ENCODE data around the gene RPP40. TPM values are rescaled to one million over a fixed set of nuclear protein-coding genes. Genes with fewer than 3 reads are reported as not detected.
A peak's percentile ranks its signal among the peaks of the same experiment; 100 is the strongest.

The RPP40 gene
- total and polyA plus RNA-seq, 2 of the 13 experiments (the other 11 are each of a cell fraction or from before 2014, with no cell fraction given): 18.0 to 41.2 TPM

DNA sequence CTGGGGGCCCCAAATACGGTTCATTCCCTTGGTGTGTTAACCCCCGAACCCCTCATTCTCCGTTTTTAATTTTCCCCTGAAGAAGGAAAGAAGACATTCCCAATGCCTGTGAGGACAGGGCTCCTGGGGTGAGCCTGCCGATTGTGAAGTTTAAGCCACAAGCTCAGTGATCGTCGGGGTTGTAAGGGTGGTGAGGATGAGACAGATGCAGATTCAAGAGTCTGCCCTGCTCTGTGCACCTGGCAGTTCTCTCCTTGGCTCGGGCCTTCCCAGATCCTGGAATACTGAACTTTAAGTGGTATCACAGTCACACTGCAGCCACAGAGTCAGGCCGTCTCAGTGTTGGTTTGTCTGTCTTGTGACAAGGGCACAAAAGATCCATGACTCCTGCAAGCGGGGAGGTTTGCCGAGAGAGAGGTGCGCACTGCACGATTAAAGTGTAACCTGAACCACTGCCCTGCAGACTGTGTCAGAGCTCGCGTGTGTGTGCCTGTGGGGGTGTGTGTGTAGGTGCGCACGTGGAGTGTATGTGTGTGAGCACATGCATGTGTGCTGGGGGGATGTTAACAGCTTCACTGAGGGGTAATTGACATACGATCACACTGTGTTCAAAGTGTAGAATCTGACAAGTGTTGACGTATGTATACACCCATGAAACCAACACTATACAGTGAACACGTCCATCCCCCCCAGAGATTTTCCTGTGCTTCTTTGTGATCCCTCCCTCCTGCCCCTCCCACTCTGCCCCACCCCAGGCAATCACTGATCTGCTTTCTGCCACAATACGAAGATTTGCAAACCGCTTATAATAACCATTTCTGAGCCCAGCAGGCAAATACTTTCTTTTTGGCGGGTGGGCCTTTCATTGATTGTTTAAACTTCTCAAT is 38.9 kb downstream of the RPP40 start (continued):
- TF ChIP-seq, protein P1, sequence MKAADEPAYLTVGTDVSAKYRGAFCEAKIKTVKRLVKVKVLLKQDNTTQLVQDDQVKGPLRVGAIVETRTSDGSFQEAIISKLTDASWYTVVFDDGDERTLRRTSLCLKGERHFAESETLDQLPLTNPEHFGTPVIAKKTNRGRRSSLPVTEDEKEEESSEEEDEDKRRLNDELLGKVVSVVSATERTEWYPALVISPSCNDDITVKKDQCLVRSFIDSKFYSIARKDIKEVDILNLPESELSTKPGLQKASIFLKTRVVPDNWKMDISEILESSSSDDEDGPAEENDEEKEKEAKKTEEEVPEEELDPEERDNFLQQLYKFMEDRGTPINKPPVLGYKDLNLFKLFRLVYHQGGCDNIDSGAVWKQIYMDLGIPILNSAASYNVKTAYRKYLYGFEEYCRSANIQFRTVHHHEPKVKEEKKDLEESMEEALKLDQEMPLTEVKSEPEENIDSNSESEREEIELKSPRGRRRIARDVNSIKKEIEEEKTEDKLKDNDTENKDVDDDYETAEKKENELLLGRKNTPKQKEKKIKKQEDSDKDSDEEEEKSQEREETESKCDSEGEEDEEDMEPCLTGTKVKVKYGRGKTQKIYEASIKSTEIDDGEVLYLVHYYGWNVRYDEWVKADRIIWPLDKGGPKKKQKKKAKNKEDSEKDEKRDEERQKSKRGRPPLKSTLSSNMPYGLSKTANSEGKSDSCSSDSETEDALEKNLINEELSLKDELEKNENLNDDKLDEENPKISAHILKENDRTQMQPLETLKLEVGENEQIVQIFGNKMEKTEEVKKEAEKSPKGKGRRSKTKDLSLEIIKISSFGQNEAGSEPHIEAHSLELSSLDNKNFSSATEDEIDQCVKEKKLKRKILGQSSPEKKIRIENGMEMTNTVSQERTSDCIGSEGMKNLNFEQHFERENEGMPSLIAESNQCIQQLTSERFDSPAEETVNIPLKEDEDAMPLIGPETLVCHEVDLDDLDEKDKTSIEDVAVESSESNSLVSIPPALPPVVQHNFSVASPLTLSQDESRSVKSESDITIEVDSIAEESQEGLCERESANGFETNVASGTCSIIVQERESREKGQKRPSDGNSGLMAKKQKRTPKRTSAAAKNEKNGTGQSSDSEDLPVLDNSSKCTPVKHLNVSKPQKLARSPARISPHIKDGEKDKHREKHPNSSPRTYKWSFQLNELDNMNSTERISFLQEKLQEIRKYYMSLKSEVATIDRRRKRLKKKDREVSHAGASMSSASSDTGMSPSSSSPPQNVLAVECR (CRISPR knock-in tag; IDR thresholded peaks at IDR 0.05; ENCODE audit: borderline replicate concordance): 0 out of 2 replicates have a peak, but pooled peaks have one; percentile 9
- no peak for TF ChIP-seq ZNF333 (CRISPR knock-in tag; IDR thresholded peaks at IDR 0.05; ENCODE audit: borderline replicate concordance)
- 0 out of 2 replicates have a peak, but pooled peaks have one; percentile 40 for TF ChIP-seq ZNF777 (CRISPR knock-in tag; IDR thresholded peaks at IDR 0.05)
- no peak for TF ChIP-seq KLF11 (CRISPR knock-in tag; IDR thresholded peaks at IDR 0.05)
- TF ChIP-seq ZFX (CRISPR knock-in tag; IDR thresholded peaks at IDR 0.05; ENCODE audit: low read depth): peak; percentile 25; the same call in 1 of the 2 replicates
- TF ChIP-seq, protein P2, sequence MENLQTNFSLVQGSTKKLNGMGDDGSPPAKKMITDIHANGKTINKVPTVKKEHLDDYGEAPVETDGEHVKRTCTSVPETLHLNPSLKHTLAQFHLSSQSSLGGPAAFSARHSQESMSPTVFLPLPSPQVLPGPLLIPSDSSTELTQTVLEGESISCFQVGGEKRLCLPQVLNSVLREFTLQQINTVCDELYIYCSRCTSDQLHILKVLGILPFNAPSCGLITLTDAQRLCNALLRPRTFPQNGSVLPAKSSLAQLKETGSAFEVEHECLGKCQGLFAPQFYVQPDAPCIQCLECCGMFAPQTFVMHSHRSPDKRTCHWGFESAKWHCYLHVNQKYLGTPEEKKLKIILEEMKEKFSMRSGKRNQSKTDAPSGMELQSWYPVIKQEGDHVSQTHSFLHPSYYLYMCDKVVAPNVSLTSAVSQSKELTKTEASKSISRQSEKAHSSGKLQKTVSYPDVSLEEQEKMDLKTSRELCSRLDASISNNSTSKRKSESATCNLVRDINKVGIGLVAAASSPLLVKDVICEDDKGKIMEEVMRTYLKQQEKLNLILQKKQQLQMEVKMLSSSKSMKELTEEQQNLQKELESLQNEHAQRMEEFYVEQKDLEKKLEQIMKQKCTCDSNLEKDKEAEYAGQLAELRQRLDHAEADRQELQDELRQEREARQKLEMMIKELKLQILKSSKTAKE (CRISPR knock-in tag; IDR thresholded peaks at IDR 0.05; ENCODE audit: borderline replicate concordance): 0 out of 2 replicates have a peak, but pooled peaks have one; percentile 42
- TF ChIP-seq, protein P3, sequence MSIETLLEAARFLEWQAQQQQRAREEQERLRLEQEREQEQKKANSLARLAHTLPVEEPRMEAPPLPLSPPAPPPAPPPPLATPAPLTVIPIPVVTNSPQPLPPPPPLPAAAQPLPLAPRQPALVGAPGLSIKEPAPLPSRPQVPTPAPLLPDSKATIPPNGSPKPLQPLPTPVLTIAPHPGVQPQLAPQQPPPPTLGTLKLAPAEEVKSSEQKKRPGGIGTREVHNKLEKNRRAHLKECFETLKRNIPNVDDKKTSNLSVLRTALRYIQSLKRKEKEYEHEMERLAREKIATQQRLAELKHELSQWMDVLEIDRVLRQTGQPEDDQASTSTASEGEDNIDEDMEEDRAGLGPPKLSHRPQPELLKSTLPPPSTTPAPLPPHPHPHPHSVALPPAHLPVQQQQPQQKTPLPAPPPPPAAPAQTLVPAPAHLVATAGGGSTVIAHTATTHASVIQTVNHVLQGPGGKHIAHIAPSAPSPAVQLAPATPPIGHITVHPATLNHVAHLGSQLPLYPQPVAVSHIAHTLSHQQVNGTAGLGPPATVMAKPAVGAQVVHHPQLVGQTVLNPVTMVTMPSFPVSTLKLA (IDR thresholded peaks at IDR 0.05): peak; percentile 83
- no peak; the same call in 1 of the 2 replicates for TF ChIP-seq TBX2 (CRISPR knock-in tag; IDR thresholded peaks at IDR 0.05; ENCODE audit: borderline replicate concordance)
- no peak for TF ChIP-seq ZNF232 (CRISPR knock-in tag; IDR thresholded peaks at IDR 0.05; ENCODE audit: borderline replicate concordance)
- no peak for TF ChIP-seq NR1H2 (CRISPR knock-in tag; IDR thresholded peaks at IDR 0.05; ENCODE audit: borderline replicate concordance, low read depth)
- TF ChIP-seq PRMT3 (CRISPR knock-in tag; IDR thresholded peaks at IDR 0.05; ENCODE audit: borderline replicate concordance, low read depth): no peak
- TF ChIP-seq, protein P4, sequence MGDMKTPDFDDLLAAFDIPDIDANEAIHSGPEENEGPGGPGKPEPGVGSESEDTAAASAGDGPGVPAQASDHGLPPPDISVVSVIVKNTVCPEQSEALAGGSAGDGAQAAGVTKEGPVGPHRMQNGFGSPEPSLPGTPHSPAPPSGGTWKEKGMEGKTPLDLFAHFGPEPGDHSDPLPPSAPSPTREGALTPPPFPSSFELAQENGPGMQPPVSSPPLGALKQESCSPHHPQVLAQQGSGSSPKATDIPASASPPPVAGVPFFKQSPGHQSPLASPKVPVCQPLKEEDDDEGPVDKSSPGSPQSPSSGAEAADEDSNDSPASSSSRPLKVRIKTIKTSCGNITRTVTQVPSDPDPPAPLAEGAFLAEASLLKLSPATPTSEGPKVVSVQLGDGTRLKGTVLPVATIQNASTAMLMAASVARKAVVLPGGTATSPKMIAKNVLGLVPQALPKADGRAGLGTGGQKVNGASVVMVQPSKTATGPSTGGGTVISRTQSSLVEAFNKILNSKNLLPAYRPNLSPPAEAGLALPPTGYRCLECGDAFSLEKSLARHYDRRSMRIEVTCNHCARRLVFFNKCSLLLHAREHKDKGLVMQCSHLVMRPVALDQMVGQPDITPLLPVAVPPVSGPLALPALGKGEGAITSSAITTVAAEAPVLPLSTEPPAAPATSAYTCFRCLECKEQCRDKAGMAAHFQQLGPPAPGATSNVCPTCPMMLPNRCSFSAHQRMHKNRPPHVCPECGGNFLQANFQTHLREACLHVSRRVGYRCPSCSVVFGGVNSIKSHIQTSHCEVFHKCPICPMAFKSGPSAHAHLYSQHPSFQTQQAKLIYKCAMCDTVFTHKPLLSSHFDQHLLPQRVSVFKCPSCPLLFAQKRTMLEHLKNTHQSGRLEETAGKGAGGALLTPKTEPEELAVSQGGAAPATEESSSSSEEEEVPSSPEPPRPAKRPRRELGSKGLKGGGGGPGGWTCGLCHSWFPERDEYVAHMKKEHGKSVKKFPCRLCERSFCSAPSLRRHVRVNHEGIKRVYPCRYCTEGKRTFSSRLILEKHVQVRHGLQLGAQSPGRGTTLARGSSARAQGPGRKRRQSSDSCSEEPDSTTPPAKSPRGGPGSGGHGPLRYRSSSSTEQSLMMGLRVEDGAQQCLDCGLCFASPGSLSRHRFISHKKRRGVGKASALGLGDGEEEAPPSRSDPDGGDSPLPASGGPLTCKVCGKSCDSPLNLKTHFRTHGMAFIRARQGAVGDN (CRISPR knock-in tag; IDR thresholded peaks at IDR 0.05): peak; percentile 45; the same call in 1 of the 2 replicates
- TF ChIP-seq GATAD2A (CRISPR knock-in tag; IDR thresholded peaks at IDR 0.05): no peak
- TF ChIP-seq ZNF605 (CRISPR knock-in tag; IDR thresholded peaks at IDR 0.05): 0 out of 2 replicates have a peak, but pooled peaks have one; percentile 17
- TF ChIP-seq ZNF124 (CRISPR knock-in tag; IDR thresholded peaks at IDR 0.05): no peak
- no peak for TF ChIP-seq DNMT1 (CRISPR knock-in tag; IDR thresholded peaks at IDR 0.05)
